Neural crest cell (in vitro differentiated cells): ENCODE results near the gene CORT. TPM values are rescaled to one million over a fixed set of nuclear protein-coding genes. Genes with fewer than 3 reads are reported as not detected.

Experiments
- DNase-seq: peaks from one replicate; pipeline ENCODE4 v3.0.0; 2021; ENCODE audit warnings: low read depth, mixed read lengths, low spot score
- H3K27ac Mint-ChIP-seq: one replicate; pipeline ENCODE4 v1.8.0; 2021; ENCODE audit warnings: mild to moderate bottlenecking, mixed read lengths; ENCODE audit not compliant: unreplicated experiment
- H3K27me3 Mint-ChIP-seq: 2 replicates; pipeline ENCODE4 v1.8.0; 2021; ENCODE audit warnings: low read depth, mild to moderate bottlenecking, mixed read lengths
- H3K36me3 Mint-ChIP-seq: 2 replicates; pipeline ENCODE4 v1.8.0; 2021; ENCODE audit warnings: low read depth, mild to moderate bottlenecking, mixed read lengths
- H3K4me1 Mint-ChIP-seq: 2 replicates; pipeline ENCODE4 v1.8.0; 2021; ENCODE audit warnings: mixed read lengths
- H3K4me3 Mint-ChIP-seq: one replicate; pipeline ENCODE4 v1.8.0; 2021; ENCODE audit warnings: mild to moderate bottlenecking, mixed read lengths
- H3K9me3 Mint-ChIP-seq: 2 replicates; pipeline ENCODE4 v1.8.0; 2021; ENCODE audit warnings: mixed read lengths
- CTCF ChIP-seq: fragments of 200-600 bp; sonication (generic); conservative IDR thresholded peaks from 2 replicates; pipeline ENCODE4 v1.5.0; 2021; ENCODE audit warnings: antibody characterized with exemption, mild to moderate bottlenecking
- total RNA-seq: library from RNA; stranded (reverse); gene quantifications from 2 replicates; pipeline ENCODE4 v1.2.1, GENCODE V29; 2021

Gene CORT
- total RNA-seq, 1 donor from 2014 or later, result 1.2 TPM

- no peak overlapping the region for H3K4me3 Mint-ChIP-seq
- H3K27ac Mint-ChIP-seq, result no peak overlapping the region
Measured at GRCh38 chr1:10489291-10490055, 39.6 kb downstream of the CORT start.

GRCh38 chr1:10490286-10490970, 40.6 kb downstream of the CORT start:
- no peak for TF ChIP-seq CTCF
- Mint-ChIP-seq H3K4me3 (no peak overlapping the region), H3K36me3 (peaks cover 4% of the 10 kb centered on the region), H3K27me3 (peaks cover 19% of the 10 kb centered on the region), H3K4me1 (peaks cover 38% of the 10 kb centered on the region), H3K27ac (no peak overlapping the region), H3K9me3 (no peaks in the 10 kb centered on the region)
- no peak for DNase-seq

More at GRCh38 chr1:10489291-10490055, 39.6 kb downstream of the CORT start:
- TF ChIP-seq CTCF, result no peak
- H3K27me3 Mint-ChIP-seq, result peaks cover 17% of the 10 kb centered on the region
- H3K9me3 Mint-ChIP-seq, result no peaks in the 10 kb centered on the region
- peaks cover 28% of the 10 kb centered on the region for H3K4me1 Mint-ChIP-seq
- no peak for DNase-seq
- H3K36me3 Mint-ChIP-seq, result peaks cover 7% of the 10 kb centered on the region

- H3K36me3 Mint-ChIP-seq, result peaks cover 2% of the 10 kb centered on the region
- no peaks in the 10 kb centered on the region for H3K9me3 Mint-ChIP-seq
- no peak overlapping the region for H3K4me3 Mint-ChIP-seq
- H3K27me3 Mint-ChIP-seq, result peaks cover 16% of the 10 kb centered on the region
- H3K4me1 Mint-ChIP-seq, result peaks cover 36% of the 10 kb centered on the region
- H3K27ac Mint-ChIP-seq, result no peak overlapping the region
- no peak for TF ChIP-seq CTCF
- no peak for DNase-seq
Measured at GRCh38 chr1:10494418-10494753, 44.6 kb downstream of the CORT start.

- Mint-ChIP-seq H3K27ac (no peak overlapping the region), H3K4me3 (no peak overlapping the region), H3K36me3 (no peaks in the 10 kb centered on the region), H3K4me1 (peaks cover 31% of the 10 kb centered on the region), H3K9me3 (no peaks in the 10 kb centered on the region), H3K27me3 (peaks cover 16% of the 10 kb centered on the region)
- DNase-seq, result peak; percentile 89
- peak; percentile 93 for TF ChIP-seq CTCF
Measured at GRCh38 chr1:10494754-10495474, 45.1 kb downstream of the CORT start.

GRCh38 chr1:10495475-10495817, 45.6 kb downstream of the CORT start:
- no peak for TF ChIP-seq CTCF
- DNase-seq, result no peak
- Mint-ChIP-seq H3K4me3 (no peak overlapping the region), H3K36me3 (no peaks in the 10 kb centered on the region), H3K4me1 (peaks cover 25% of the 10 kb centered on the region), H3K9me3 (no peaks in the 10 kb centered on the region), H3K27ac (no peak overlapping the region), H3K27me3 (peaks cover 16% of the 10 kb centered on the region)
